SK-N-SH (cell line): ENCODE measurements around the gene PARP4. TPM values are rescaled to one million over a fixed set of nuclear protein-coding genes. Genes with fewer than 3 reads are reported as not detected.

ENCODE experiments used
- CTCF ChIA-PET: fragments of 300-600, 350-600 bp; formaldehyde crosslinking; extraction: SDS; loops from one replicate; lab custom pipeline; 2021; lab: Yijun Ruan, JAX
- POLR2A ChIA-PET: fragments of 350-600 bp; sonication (Branson Sonifier 250); formaldehyde crosslinking; extraction: SDS; loops from one replicate; lab custom pipeline; 2020; ENCODE audit warnings: antibody characterized with exemption, inconsistent platforms; lab: Yijun Ruan, JAX
- DNase-seq: peaks from one replicate; pipeline ENCODE4 v3.0.0; 2012
- H2AFZ ChIP-seq: fragments of 200-600 bp; sonication (generic); 2 replicates; pipeline ENCODE4 v1.8.1; 2016; ENCODE audit warnings: antibody characterized with exemption, mild to moderate bottlenecking, low read depth
- H3F3A ChIP-seq: fragments of 200-600 bp; sonication (generic); replicated peaks from 2 replicates; pipeline ENCODE3; 2016; ENCODE audit warnings: antibody characterized with exemption, mild to moderate bottlenecking; ENCODE audit not compliant: insufficient read depth
- H3K27ac ChIP-seq, 2 experiments: fragments of 200-500 bp in 1 of 2; fragments of 200-600 bp in 1 of 2; sonication (Bioruptor generic) in 1 of 2; sonication (generic), shearing (Covaris generic) in 1 of 2; 2 replicates each; pipeline versions ENCODE4 v1.5.1 to v1.6.1; 2014 to 2016; ENCODE audit warnings: low read depth in 2 of 2, inconsistent platforms in 1 of 2, low read length in 1 of 2, mild to moderate bottlenecking in 1 of 2, mixed read lengths in 1 of 2
- H3K27me3 ChIP-seq: fragments of 200-600 bp; sonication (generic), shearing (Covaris generic); 2 replicates; pipeline ENCODE4 v1.6.1; 2016; ENCODE audit warnings: mixed run types; ENCODE audit not compliant: insufficient read depth
- H3K36me3 ChIP-seq, 2 experiments: fragments of 200-500 bp in 1 of 2; fragments of 200-600 bp in 1 of 2; sonication (Bioruptor generic) in 1 of 2; sonication (generic) in 1 of 2; replicated peaks in 1 of 2; 2 replicates each; pipeline versions ENCODE3 to v1.5.1; 2014 to 2016; ENCODE audit warnings: low read length in 1 of 2, mild to moderate bottlenecking in 1 of 2; ENCODE audit not compliant: insufficient read depth in 2 of 2, control insufficient read depth in 1 of 2
- H3K4me1 ChIP-seq, 2 experiments: fragments of 200-500 bp in 1 of 2; fragments of 200-600 bp in 1 of 2; sonication (Bioruptor generic) in 1 of 2; sonication (generic), shearing (Covaris generic) in 1 of 2; 2 replicates each; pipeline versions ENCODE4 v1.5.1 to v1.6.1; 2014 to 2016; ENCODE audit warnings: low read depth in 1 of 2, low read length in 1 of 2, mixed run types in 1 of 2; ENCODE audit not compliant: insufficient read depth in 2 of 2, control insufficient read depth in 1 of 2
- H3K4me2 ChIP-seq: fragments of 200-600 bp; sonication (generic), shearing (Covaris generic); 2 replicates; pipeline ENCODE4 v1.6.1; 2017; ENCODE audit warnings: mixed run types
- H3K4me3 ChIP-seq, 2 experiments: fragments of 200-500 bp in 1 of 2; fragments of 200-600 bp in 1 of 2; sonication (Bioruptor generic) in 1 of 2; sonication (generic), shearing (Covaris generic) in 1 of 2; 2 replicates each; pipeline versions ENCODE4 v1.5.1 to v1.8.1; 2014 to 2016; ENCODE audit warnings: low read depth in 2 of 2, inconsistent platforms in 1 of 2, low read length in 1 of 2, mild to moderate bottlenecking in 1 of 2, mixed read lengths in 1 of 2, moderate library complexity in 1 of 2
- H3K79me2 ChIP-seq: fragments of 200-600 bp; sonication (generic); 2 replicates; pipeline ENCODE4 v1.8.1; 2017; ENCODE audit warnings: mild to moderate bottlenecking; ENCODE audit not compliant: insufficient read depth
- H3K9ac ChIP-seq: fragments of 200-600 bp; sonication (generic); 2 replicates; pipeline ENCODE4 v1.6.1; 2017; ENCODE audit warnings: mixed run types
- H3K9me2 ChIP-seq: fragments of 200-600 bp; sonication (generic); 2 replicates; pipeline ENCODE4 v1.6.1; 2017; ENCODE audit warnings: mixed run types
- H3K9me3 ChIP-seq: fragments of 200-600 bp; sonication (generic); 2 replicates; pipeline ENCODE4 v1.6.1; 2017; ENCODE audit warnings: mixed run types, mild to moderate bottlenecking, moderate library complexity
- H4K20me1 ChIP-seq: fragments of 200-600 bp; sonication (generic); 2 replicates; pipeline ENCODE4 v1.6.1; 2017; ENCODE audit warnings: mild to moderate bottlenecking, mixed run types; ENCODE audit not compliant: insufficient read depth
- EP300 ChIP-seq, 2 experiments: IDR thresholded peaks; 2 replicates each; pipeline versions ENCODE4 v1.4.0 to v1.6.1; 2012; ENCODE audit warnings: borderline replicate concordance in 1 of 2, low read depth in 1 of 2, low read length in 1 of 2
- EZH2phosphoT487 ChIP-seq: fragments of 200-600 bp; sonication (generic); IDR thresholded peaks from 2 replicates; pipeline ENCODE4 v1.6.1; 2017; ENCODE audit warnings: low read depth, mixed run types, mild to moderate bottlenecking, antibody characterized with exemption, moderate library complexity, borderline replicate concordance
- NFIC ChIP-seq: IDR thresholded peaks from 2 replicates; pipeline ENCODE4 v1.4.0; 2012; ENCODE audit warnings: borderline replicate concordance
- NRF1 ChIP-seq: IDR thresholded peaks from 2 replicates; pipeline ENCODE4 v1.6.1; 2012; ENCODE audit warnings: low read depth, mild to moderate bottlenecking, low read length
- POLR2AphosphoS5 ChIP-seq: IDR thresholded peaks from 2 replicates; pipeline ENCODE4 v1.6.1; 2012; ENCODE audit warnings: low read depth, low read length
- RCOR1 ChIP-seq: fragments of 150-350 bp; IDR thresholded peaks from 2 replicates; pipeline ENCODE4 v1.6.1; 2017; ENCODE audit warnings: antibody characterized with exemption, low read length
- RFX5 ChIP-seq: IDR thresholded peaks from 2 replicates; pipeline ENCODE4 v1.6.1; 2012; ENCODE audit warnings: mild to moderate bottlenecking, improper control_type of control experiment, low read length
- SIN3A ChIP-seq: IDR thresholded peaks from 2 replicates; pipeline ENCODE4 v1.6.1; 2012; ENCODE audit warnings: low read depth, mild to moderate bottlenecking, low read length, moderate library complexity, borderline replicate concordance
- SMC3 ChIP-seq: IDR thresholded peaks from 2 replicates; pipeline ENCODE4 v1.6.1; 2012; ENCODE audit warnings: low read depth, low read length, improper control_type of control experiment
- TEAD4 ChIP-seq: IDR thresholded peaks from 2 replicates; pipeline ENCODE4 v1.4.0; 2012; ENCODE audit warnings: mild to moderate bottlenecking, borderline replicate concordance; ENCODE audit not compliant: insufficient read depth
- YY1 ChIP-seq: IDR thresholded peaks from 2 replicates; pipeline ENCODE4 v1.4.0; 2012; ENCODE audit warnings: low read depth, mild to moderate bottlenecking
- WGBS: methylation state at CpG from one replicate; pipeline ENCODE4 v1.1.6; 2017; ENCODE audit warnings: low lambda C conversion rate; 5-methylcytosine and 5-hydroxymethylcytosine counted together
- polyA plus RNA-seq, 3 experiments: library from polyadenylated mRNA; depleted of rRNA; stranded (reverse); fragments of >200 nt; gene quantifications; 2 replicates each; pipeline ENCODE4 v1.2.3, GENCODE V29; 2012
- TF ChIP-seq, protein P1 (sequence below): IDR thresholded peaks from 2 replicates; pipeline ENCODE4 v1.4.0; 2012; ENCODE audit warnings: low read depth, borderline replicate concordance
- TF ChIP-seq, protein P2 (sequence below): IDR thresholded peaks from 2 replicates; pipeline ENCODE4 v1.4.0; 2012; ENCODE audit warnings: low read depth
- TF ChIP-seq, protein P3 (sequence below): fragments of 150-350 bp; IDR thresholded peaks from 2 replicates; pipeline ENCODE4 v1.6.1; 2016; ENCODE audit warnings: mild to moderate bottlenecking, low read depth, low read length
- TF ChIP-seq, protein P4 (sequence below): fragments of 150-350 bp; IDR thresholded peaks from 2 replicates; pipeline ENCODE4 v1.6.1; 2017; ENCODE audit warnings: antibody characterized with exemption, low read length, low read depth, borderline replicate concordance

The PARP4 gene
- polyA plus RNA-seq, 1 of the 3 experiments (the other 2 are of a cell fraction) = 33.9 TPM

DNA sequence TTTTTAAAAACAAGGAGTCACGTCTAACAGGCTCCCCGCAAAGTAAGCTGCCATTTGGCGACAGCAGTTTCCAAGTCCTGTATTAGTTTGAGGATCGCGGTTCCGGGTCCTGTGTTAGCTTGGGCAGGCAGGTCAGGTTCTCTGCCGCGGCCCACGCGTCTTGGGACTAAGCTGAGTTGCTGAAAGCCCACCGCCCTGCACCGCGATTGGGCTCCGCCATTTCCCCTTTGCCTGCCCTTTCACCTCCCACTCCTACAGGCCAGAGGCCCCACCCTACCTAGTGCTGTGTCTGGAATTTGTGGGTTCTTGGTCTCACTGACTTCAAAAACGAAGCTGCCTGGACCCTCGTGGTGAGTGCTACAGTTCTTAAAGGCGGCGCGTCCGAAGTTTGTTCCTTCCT lies 6.8 kb downstream of the PARP4 start:
- peaks cover 26% of the 10 kb centered on the region for H3F3A ChIP-seq
- peaks cover 15% of the 10 kb centered on the region for H4K20me1 ChIP-seq
- H3K27ac ChIP-seq = no peak overlapping the region
- no peak overlapping the region for H3K9ac ChIP-seq
- no peak overlapping the region for H3K4me2 ChIP-seq
- no peaks in the 10 kb centered on the region for H3K27me3 ChIP-seq
- no peak overlapping the region for H3K4me3 ChIP-seq
- H3K9me2 ChIP-seq = no peaks in the 10 kb centered on the region
- peaks cover 92% of the 10 kb centered on the region for H3K79me2 ChIP-seq
- no peaks in the 10 kb centered on the region for H3K9me3 ChIP-seq
- no peak overlapping the region for H2AFZ ChIP-seq
- H3K4me1 ChIP-seq = peaks cover 4 to 25% of the 10 kb centered on the region in 2 experiments; a peak in 3 of 4 replicates
- no peak for DNase-seq
- ChIA-PET CTCF (no interaction called here), POLR2A (no interaction called here)
- WGBS = 98% methylated on average over 20 of the region's 20 CpGs
- TF ChIP-seq, protein P1, sequence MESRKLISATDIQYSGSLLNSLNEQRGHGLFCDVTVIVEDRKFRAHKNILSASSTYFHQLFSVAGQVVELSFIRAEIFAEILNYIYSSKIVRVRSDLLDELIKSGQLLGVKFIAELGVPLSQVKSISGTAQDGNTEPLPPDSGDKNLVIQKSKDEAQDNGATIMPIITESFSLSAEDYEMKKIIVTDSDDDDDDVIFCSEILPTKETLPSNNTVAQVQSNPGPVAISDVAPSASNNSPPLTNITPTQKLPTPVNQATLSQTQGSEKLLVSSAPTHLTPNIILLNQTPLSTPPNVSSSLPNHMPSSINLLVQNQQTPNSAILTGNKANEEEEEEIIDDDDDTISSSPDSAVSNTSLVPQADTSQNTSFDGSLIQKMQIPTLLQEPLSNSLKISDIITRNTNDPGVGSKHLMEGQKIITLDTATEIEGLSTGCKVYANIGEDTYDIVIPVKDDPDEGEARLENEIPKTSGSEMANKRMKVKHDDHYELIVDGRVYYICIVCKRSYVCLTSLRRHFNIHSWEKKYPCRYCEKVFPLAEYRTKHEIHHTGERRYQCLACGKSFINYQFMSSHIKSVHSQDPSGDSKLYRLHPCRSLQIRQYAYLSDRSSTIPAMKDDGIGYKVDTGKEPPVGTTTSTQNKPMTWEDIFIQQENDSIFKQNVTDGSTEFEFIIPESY = no peak
- TF ChIP-seq TEAD4 (no peak), YY1 (no peak)
- TF ChIP-seq, all 33 proteins: peak for 0
- H3K36me3 ChIP-seq = peaks cover 0 to 7% of the 10 kb centered on the region in 2 experiments

DNA sequence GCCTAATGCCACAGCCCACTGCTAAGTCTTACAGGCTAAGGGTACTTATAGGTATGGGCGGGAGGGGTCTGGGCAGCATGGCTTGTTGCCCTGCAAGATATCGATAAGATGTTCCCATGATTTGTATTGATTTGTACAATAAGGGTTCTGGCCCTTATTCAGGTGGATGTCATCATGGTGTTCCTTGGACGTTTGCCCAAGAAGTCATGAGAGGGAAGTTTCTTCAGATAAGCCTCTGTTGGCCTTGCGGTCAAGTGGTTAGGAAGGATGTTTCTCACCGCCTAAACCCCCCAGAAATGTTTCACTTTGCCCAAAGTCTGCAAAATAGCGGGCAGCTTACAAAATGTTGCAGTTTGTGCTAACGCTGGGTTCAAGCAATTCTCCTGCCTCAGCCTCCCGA lies 7.3 kb downstream of the PARP4 start:
- DNase-seq = no peak
- WGBS = 99% methylated on average over 8 of the region's 8 CpGs
- H2AFZ ChIP-seq = no peak overlapping the region
- H3K27me3 ChIP-seq = no peaks in the 10 kb centered on the region
- TF ChIP-seq SMC3 = no peak
- TF ChIP-seq EZH2phosphoT487 = no peak
- no peak for TF ChIP-seq SIN3A
- TF ChIP-seq EP300 (IDR thresholded peaks at IDR 0.05; ENCODE audit: borderline replicate concordance in 1 of 2, low read depth in 1 of 2, low read length in 1 of 2) = no peak
- no peak for TF ChIP-seq RFX5
- no peak overlapping the region for H3K27ac ChIP-seq
- peaks cover 87% of the 10 kb centered on the region for H3K79me2 ChIP-seq
- CTCF ChIA-PET = no interaction called here
- H3F3A ChIP-seq = peaks cover 28% of the 10 kb centered on the region
- no peaks in the 10 kb centered on the region for H3K9me2 ChIP-seq
- H3K4me2 ChIP-seq = no peak overlapping the region
- H3K9me3 ChIP-seq = no peaks in the 10 kb centered on the region
- no peak overlapping the region for H3K4me3 ChIP-seq
- POLR2A ChIA-PET = no interaction called here
- peaks cover 2 to 28% of the 10 kb centered on the region in 2 experiments; a peak in 3 of 4 replicates for H3K4me1 ChIP-seq
- peaks cover 14% of the 10 kb centered on the region for H4K20me1 ChIP-seq
- peaks cover 2 to 10% of the 10 kb centered on the region in 2 experiments for H3K36me3 ChIP-seq
- no peak overlapping the region for H3K9ac ChIP-seq

DNA sequence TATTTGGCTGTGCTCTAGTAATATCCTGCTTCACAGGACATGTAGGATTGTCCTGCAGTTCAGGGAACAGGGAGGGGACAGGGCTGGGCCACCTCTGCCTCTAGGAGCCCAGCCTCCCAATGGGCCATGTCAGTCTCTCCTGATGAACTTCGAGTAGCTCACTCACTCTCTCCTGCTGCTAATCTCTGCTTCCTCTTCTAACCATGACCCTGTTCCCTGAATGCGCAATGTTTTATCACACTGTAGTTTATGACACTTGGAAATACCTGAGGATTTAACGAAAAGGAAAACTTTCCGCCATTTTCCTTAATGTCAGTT lies 9.2 kb downstream of the PARP4 start:
- Histone ChIP-seq H2AFZ (no peak overlapping the region), H4K20me1 (peaks cover 5% of the 10 kb centered on the region; the same call in 1 of the 2 replicates), H3F3A (peaks cover 30% of the 10 kb centered on the region), H3K27me3 (no peaks in the 10 kb centered on the region), H3K9ac (no peak overlapping the region), H3K4me1 (peaks cover 2 to 28% of the 10 kb centered on the region in 2 experiments; a peak in 3 of 4 replicates), H3K4me2 (peak overlapping the region; percentile 0; the same call in 1 of the 2 replicates), H3K4me3 (no peak overlapping the region), H3K9me2 (no peaks in the 10 kb centered on the region), H3K36me3 (peaks cover 13 to 27% of the 10 kb centered on the region in 2 experiments), H3K27ac (peak overlapping the region in 1 of 2 experiments; percentile 22; a peak in 2 of 4 replicates), H3K9me3 (no peaks in the 10 kb centered on the region), H3K79me2 (peaks cover 74% of the 10 kb centered on the region)
- no peak for DNase-seq
- ChIA-PET CTCF (interaction anchor here (1.3 kb wide), 1 partner anchor 9 kb away, joined by 3 read pairs; the partner anchor contains the start of gene PARP4), POLR2A (no interaction called here)
- WGBS = 93% methylated on average over 4 of the region's 4 CpGs
- TF ChIP-seq, protein P2, sequence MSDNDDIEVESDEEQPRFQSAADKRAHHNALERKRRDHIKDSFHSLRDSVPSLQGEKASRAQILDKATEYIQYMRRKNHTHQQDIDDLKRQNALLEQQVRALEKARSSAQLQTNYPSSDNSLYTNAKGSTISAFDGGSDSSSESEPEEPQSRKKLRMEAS = no peak
- TF ChIP-seq, protein P3, sequence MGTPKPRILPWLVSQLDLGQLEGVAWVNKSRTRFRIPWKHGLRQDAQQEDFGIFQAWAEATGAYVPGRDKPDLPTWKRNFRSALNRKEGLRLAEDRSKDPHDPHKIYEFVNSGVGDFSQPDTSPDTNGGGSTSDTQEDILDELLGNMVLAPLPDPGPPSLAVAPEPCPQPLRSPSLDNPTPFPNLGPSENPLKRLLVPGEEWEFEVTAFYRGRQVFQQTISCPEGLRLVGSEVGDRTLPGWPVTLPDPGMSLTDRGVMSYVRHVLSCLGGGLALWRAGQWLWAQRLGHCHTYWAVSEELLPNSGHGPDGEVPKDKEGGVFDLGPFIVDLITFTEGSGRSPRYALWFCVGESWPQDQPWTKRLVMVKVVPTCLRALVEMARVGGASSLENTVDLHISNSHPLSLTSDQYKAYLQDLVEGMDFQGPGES = no peak
- TF ChIP-seq RCOR1 (no peak), NRF1 (no peak), NFIC (no peak), EZH2phosphoT487 (no peak), POLR2AphosphoS5 (no peak)
- TF ChIP-seq, protein P1 = no peak
- TF ChIP-seq, protein P4, sequence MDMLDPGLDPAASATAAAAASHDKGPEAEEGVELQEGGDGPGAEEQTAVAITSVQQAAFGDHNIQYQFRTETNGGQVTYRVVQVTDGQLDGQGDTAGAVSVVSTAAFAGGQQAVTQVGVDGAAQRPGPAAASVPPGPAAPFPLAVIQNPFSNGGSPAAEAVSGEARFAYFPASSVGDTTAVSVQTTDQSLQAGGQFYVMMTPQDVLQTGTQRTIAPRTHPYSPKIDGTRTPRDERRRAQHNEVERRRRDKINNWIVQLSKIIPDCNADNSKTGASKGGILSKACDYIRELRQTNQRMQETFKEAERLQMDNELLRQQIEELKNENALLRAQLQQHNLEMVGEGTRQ = no peak
